Measurements from ENCODE around the gene BTBD2.

DNA sequence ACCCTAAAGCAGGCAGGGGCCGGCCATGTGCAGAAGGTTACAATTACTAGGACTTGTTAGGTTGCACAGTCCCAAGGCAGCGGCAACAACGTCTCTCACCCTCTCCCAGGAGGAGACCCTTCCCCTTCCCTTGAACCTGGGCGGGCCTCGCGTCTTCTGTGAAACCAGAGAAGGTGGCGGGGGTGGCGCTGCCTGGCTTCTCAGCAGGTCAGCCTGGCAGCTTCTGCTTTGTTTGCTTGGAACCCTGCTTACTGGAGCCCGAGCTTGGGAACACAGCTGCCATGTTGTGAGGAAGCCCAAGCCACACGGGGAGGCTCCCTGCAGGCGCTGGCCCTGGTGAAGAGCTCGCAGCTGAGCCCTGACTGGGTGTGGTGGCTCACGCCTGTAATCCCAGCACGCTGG lies 20.1 kb upstream of the BTBD2 start:
- TF ChIP-seq EZH2 (IDR thresholded peaks at IDR 0.05) (no peak), POLR2AphosphoS5 (IDR thresholded peaks at IDR 0.05; ENCODE audit: borderline replicate concordance, low read depth, low read length) (no peak), FOXP2 (optimal IDR thresholded peaks at IDR 0.05; ENCODE audit: control extremely low read depth, extremely low read length, insufficient read depth) (no peak)

All from SK-N-MC (cell line).